OCI-LY3 (cell line): Measurements from ENCODE around the gene IL9.

Experiments used
- EZH2phosphoT487 ChIP-seq: fragments of 200-600 bp; shearing (Covaris generic); IDR thresholded peaks from 2 replicates; pipeline ENCODE4 v1.6.1; 2018; ENCODE audit warnings: antibody characterized with exemption, mixed run types, low read depth
- TF ChIP-seq, protein P1 (sequence below): fragments of 200-600, 300-600 bp; sonication (generic); IDR thresholded peaks from 2 replicates; pipeline ENCODE4 v1.5.1; 2014; ENCODE audit warnings: antibody characterized with exemption, low read length, low read depth

DNA sequence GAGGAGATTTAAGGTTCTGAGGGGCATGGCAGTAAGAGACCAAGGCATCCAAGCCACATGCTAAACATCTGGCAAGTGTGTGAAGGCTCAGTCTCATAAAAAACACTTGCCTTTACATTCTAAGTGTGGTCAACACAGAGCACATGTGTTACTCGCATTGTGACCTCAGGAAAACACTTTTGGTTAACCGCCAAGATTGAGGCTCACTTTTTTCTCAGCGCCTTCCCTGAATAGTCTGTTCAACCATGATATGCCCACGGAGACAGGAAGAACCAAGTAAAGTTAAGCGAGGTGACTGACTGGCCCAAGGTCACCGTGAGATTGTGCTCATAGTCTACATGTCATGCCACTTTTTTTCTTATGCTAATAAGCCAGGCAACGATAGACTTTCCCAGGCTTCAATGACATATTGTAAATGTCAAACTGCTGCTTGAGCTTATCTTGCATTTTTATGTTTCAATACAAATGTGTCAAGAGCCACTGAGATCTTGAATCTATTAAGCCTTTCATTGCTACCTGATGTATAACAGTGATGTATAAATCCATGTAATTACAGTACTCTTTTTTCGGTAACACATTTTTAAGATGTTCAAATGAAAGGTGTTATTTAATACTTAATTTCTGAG is 21.1 kb upstream of the IL9 start:
- TF ChIP-seq, protein P1, sequence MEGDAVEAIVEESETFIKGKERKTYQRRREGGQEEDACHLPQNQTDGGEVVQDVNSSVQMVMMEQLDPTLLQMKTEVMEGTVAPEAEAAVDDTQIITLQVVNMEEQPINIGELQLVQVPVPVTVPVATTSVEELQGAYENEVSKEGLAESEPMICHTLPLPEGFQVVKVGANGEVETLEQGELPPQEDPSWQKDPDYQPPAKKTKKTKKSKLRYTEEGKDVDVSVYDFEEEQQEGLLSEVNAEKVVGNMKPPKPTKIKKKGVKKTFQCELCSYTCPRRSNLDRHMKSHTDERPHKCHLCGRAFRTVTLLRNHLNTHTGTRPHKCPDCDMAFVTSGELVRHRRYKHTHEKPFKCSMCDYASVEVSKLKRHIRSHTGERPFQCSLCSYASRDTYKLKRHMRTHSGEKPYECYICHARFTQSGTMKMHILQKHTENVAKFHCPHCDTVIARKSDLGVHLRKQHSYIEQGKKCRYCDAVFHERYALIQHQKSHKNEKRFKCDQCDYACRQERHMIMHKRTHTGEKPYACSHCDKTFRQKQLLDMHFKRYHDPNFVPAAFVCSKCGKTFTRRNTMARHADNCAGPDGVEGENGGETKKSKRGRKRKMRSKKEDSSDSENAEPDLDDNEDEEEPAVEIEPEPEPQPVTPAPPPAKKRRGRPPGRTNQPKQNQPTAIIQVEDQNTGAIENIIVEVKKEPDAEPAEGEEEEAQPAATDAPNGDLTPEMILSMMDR, result no peak
- TF ChIP-seq EZH2phosphoT487, result no peak
